Measurements from ENCODE around the gene SERTAD1.

Gene SERTAD1

GRCh38 chr19:40388481-40388880 lies 37.3 kb downstream of the SERTAD1 start:
- Histone ChIP-seq H3K4me1 (no peaks in the 10 kb centered on the region), H3K36me3 (no peaks in the 10 kb centered on the region), H3K27ac (no peak overlapping the region), H3K27me3 (no peaks in the 10 kb centered on the region), H3K9me3 (no peaks in the 10 kb centered on the region), H3K4me3 (no peak overlapping the region)
- no peak for DNase-seq
- intact Hi-C loops (cut with DNase I; ENCODE audit: low total_unique reads) = no loop called here
- TF ChIP-seq CTCF (IDR thresholded peaks at IDR 0.05) = no peak

GRCh38 chr19:40387155-40387554 lies 38.6 kb downstream of the SERTAD1 start:
- H3K4me3 ChIP-seq = no peak overlapping the region
- intact Hi-C loops (cut with DNase I; ENCODE audit: low total_unique reads) = no loop called here

GRCh38 chr19:40383668-40384248 lies 42.0 kb downstream of the SERTAD1 start:
- Histone ChIP-seq H3K36me3 (peaks cover 4 to 26% (median 22%) of the 10 kb centered on the region in 3 donors), H3K27me3 (no peaks in the 10 kb centered on the region), H3K4me1 (no peaks in the 10 kb centered on the region), H3K27ac (no peak overlapping the region), H3K9me3 (no peaks in the 10 kb centered on the region), H3K4me3 (no peak overlapping the region)
- no peak for DNase-seq
- intact Hi-C loops (cut with DNase I; ENCODE audit: low total_unique reads) = no loop called here
- no peak for TF ChIP-seq CTCF (IDR thresholded peaks at IDR 0.05)

More at GRCh38 chr19:40387155-40387554, 38.6 kb downstream of the SERTAD1 start:
- no peak for DNase-seq
- Histone ChIP-seq H3K9me3 (no peaks in the 10 kb centered on the region), H3K36me3 (no peaks in the 10 kb centered on the region), H3K27me3 (no peaks in the 10 kb centered on the region), H3K4me1 (no peaks in the 10 kb centered on the region), H3K27ac (no peak overlapping the region)
- no peak for TF ChIP-seq CTCF (IDR thresholded peaks at IDR 0.05)

DNA sequence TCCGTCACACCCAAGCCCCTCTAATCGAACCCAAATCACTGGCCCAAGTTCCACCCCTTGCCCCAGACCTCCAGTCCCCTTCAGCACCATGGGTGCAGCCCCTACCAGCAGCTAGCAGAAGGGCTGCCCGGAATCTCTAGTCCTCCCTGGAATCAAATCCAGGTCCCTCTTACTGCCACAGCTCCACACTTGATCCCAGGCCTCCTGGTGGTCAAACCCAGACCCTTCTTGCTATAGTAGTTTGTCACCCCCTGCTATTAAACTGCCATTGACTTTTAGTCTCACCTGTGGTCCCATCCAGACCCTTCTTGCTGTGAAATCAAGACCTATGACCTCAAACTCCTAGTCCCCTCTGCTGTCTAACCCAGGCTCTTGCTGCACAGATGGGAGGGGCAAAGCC lies 44.5 kb downstream of the SERTAD1 start:
- Histone ChIP-seq H3K27me3 (no peaks in the 10 kb centered on the region), H3K4me3 (no peak overlapping the region), H3K9me3 (no peaks in the 10 kb centered on the region), H3K36me3 (peaks cover 11 to 50% (median 42%) of the 10 kb centered on the region in 3 donors), H3K4me1 (no peaks in the 10 kb centered on the region), H3K27ac (no peak overlapping the region)
- DNase-seq = no peak
- no peak for TF ChIP-seq CTCF (IDR thresholded peaks at IDR 0.05)
- intact Hi-C loops (cut with DNase I; ENCODE audit: low total_unique reads) = no loop called here

DNA sequence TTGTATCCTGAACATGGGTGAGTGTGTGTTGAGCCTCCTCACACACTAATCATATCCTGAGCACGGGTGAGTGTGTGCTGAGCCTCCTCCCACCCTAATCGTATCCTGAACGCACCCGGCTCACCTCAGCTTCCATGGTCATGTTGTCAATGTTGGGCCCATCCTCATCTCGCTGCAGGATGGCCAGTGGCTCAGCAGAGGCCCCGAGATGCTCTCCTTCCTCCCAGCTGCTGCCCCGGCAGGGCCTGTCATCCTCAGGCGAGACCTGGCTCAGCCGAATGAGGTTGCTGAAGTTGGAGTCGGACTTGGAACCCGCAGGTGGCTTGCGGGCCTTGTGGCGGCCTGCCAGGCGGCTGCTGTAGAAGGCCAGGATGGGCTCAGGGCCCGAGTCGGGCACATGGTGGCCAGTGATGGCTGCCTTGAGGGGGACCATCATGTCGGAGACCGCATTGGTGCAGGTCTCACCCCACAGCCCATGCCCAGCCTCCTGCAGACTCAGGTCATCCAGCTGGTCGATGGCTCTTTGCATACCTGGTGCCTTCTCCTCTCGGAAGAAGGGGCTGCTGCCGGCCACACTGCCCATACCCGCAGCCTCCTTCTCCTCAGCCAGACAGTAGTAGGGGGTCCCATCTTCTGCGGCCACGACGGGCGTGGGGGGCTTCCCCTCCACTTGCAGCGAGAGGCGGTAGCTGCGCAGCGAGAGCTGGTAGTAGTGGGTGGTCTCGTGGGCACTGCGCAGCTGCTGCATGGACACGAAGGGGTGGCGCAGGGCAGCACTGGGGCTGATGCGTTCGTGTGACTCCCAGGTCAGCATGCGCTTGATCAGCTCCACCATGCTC lies 45.4 kb downstream of the SERTAD1 start:
- H3K9me3 ChIP-seq = no peaks in the 10 kb centered on the region
- no peak overlapping the region for H3K27ac ChIP-seq
- H3K27me3 ChIP-seq = no peaks in the 10 kb centered on the region
- peaks cover 11 to 58% (median 48%) of the 10 kb centered on the region in 3 donors for H3K36me3 ChIP-seq
- DNase-seq = no peak
- intact Hi-C loops (cut with DNase I; ENCODE audit: low total_unique reads) = no loop called here
- H3K4me1 ChIP-seq = no peaks in the 10 kb centered on the region
- TF ChIP-seq CTCF (IDR thresholded peaks at IDR 0.05) = no peak
- H3K4me3 ChIP-seq = no peak overlapping the region

Measured in tibial artery (tissue), 4 donors.